Nucleus accumbens (tissue), 56 donors: ENCODE measurements around the gene RNF121.

Experiments used
- DNase-seq, 56 donors: peaks; one replicate each; lab custom pipeline; 2025; lab: John Stamatoyannopoulos, UW

RNF121 gene

DNA sequence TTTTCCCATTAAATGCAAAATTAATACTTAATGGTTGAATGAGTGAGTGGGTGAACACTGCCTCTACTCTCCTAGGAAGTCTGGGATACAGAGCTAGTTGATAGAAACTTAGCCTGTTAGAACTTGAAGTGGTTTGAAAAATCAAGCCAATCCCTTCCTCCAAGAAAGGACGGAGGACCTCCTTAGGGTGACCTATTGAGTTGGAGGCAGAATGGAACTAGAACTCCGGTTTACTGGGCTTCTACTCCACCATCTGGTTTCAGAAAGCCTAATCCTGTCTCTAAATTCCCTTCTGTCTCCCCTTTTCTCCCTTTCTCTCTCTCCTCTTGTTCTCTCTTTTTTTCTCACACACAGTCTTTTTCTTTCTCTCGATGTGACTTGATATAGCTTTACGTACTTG is 50.2 kb downstream of the RNF121 start:
- DNase-seq, result no peak

GRCh38 chr11:71979602-71980001 is 50.8 kb downstream of the RNF121 start:
- DNase-seq, result no peak

DNA sequence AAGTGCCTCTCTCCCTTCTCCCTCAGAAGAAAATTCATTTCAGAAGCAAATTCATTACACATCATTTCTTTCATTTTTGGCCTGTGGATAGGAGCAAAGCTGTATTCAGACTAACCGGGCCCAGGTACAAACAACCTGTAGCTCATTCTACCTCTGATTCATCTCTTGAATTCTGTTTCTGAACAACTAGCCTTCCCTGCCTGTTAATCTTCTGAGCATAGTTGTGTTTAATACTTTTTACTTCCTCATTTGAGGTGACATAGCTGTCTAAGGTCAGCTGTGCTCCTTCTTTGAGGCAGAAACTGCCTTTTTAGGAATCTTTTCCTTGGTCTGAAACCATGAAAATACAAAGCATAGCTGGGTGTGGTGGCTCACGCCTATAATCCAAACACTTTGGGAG is 57.3 kb downstream of the RNF121 start:
- no peak for DNase-seq

DNA sequence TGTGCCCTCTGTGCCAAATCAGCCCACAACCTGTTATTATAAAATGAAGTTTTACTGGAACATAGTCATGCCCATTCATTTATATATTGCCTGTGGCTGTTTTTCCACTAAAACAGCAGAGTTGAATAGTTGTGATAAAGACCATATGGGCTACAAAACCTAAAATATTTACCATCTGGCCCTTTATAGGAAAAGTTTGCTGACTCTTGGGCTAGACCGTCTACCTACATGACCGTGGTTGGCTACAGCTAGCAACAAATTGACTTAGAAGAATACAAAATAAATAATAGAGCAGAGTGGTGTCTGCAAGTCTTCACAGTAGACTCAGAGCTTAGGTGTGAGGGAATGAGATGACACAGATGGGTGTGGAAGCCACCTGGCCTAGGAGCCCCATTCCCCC is 58.7 kb downstream of the RNF121 start:
- DNase-seq, result no peak

GRCh38 chr11:71988050-71988449 is 59.2 kb downstream of the RNF121 start:
- peak in 1 of 56 donors; percentile 42 for DNase-seq

DNA sequence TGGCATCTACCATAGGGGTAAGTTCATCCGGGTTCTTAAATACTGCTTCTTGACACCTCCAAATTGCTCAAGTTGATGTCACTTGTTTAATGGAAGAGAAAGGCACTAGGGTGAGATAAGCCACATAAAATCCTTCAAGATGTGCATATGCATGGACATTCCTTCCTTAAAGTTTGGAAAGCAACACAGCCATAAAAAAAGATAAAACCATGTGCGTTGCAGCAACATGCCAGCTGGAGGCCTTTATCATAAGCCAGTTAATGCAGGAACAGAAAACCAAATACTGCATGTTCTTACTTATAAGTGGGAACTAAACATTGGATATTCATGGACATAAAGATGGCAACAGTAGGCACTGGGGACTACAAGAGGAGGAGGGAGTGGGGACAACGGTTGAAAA is 61.9 kb downstream of the RNF121 start:
- no peak for DNase-seq

- DNase-seq, result no peak
Observed at GRCh38 chr11:71991494-71991893, 62.6 kb downstream of the RNF121 start.

DNA sequence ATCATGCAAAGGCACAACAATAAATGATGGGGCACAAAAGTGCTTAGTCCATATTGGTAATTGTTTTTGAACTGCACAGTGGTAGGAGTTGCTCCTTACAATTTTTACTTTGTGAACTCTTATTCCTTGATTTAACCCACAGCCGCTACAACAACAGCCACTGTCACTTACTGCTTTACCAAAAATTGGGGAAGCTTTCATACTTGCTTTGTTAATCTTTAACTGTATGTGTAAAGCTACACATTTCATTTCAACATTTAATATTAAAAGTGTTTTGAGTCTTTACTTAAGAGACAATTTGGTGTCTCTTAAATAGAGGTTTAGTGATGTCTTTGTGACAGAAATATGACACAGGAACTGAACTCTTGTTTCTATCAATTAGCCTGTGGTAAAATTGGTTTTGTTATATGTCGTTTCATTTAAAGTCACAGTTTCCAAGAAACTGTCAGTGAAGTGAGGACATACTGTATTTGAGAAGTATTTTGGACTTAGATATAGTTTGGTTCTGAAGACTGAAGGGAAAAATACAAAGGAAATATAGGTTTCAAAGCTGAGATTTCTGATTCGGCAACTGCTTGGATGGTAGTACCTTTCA is 63.4 kb downstream of the RNF121 start:
- DNase-seq, result no peak

- no peak for DNase-seq
Observed at GRCh38 chr11:71994786-71995185, 65.9 kb downstream of the RNF121 start.

DNA sequence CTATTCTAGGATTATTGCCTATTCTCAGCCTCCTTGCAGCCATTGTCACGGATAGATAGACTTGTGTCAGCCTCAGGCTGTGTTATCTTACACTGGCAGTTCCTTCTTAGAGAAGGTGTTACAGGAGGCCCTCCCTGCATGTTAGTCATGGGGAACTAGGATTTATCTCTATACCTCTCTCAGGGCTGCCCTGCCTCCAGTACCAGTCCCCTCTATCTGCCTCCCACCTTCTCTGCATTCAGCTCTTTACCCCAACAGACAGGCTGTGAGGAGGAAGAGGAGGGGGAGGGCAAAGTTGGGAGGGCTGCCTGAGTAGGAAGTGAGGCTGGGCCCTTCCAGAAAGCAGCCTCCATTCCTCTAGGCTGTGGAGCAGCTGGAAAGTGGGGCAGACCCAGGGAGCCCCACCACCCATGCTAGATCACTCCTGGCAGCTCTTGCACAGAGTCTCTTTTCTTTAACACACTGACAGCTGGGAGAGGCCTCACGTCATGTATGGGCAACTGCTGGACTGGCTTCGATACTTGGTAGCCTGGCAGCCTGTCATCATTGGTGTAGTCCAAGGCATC is 67.0 kb downstream of the RNF121 start:
- peak in 1 of 56 donors; percentile 34 for DNase-seq

GRCh38 chr11:71996517-71996916 is 67.7 kb downstream of the RNF121 start:
- DNase-seq, result no peak

GRCh38 chr11:71996946-71997345 is 68.1 kb downstream of the RNF121 start:
- DNase-seq, result no peak

DNA sequence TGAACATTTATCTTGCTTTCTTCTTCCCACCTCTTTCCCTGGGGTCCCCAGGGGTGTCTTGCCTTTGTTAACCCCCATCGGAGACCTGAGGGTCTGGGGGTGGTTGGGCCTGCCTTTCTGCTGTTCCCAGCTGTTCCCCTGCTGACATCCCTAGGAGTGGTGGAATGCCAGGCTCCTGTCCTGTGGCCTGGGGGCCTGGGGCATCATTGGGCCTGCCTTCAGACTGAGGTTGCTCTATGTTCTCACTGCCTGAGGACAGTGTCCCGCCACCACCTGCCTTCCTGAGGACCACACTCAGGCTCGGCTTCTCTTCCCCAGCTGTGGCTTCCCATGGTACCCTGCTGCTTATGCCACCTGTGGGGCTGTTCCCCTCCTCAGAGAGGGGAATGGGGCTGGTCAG is 68.7 kb downstream of the RNF121 start:
- no peak for DNase-seq

DNA sequence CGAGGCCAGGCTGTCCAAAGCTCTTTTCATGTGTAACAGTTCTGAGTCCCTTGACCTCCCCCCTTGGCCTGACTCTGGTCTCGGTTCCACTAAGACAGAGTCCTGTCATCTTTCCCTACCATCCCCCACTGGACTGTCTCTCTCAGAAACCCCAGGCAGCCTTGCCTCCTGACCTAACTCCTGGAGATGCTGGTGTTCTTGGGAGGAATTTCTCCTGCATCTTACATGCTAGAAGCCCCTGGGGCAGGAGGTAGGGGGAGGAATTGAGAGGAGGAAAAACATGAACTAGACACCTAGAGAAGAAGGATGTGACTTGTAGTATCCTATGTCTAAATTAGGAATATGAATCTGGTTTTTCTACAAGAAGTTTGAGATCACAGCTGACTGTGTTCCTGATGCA is 69.2 kb downstream of the RNF121 start:
- no peak for DNase-seq

GRCh38 chr11:71998649-71999310 is 69.9 kb downstream of the RNF121 start, which contains the start of gene IL18BP:
IL18BP (plus strand) TSS chr11:71998909; CDS start chr11:71999985, 1,076 bp downstream.
- peak in 1 of 56 donors; percentile 52 for DNase-seq

DNA sequence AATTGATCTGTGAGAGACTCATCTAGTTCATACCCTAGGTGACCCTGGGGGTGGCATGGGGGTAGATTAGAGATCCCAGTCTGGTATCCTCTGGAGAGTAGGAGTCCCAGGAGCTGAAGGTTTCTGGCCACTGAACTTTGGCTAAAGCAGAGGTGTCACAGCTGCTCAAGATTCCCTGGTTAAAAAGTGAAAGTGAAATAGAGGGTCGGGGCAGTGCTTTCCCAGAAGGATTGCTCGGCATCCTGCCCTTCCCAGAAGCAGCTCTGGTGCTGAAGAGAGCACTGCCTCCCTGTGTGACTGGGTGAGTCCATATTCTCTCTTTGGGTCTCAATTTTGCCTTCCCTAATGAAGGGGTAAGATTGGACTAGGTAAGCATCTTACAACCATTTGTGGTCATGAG is 70.5 kb downstream of the RNF121 start:
- DNase-seq, result no peak

- no peak for DNase-seq
Observed at GRCh38 chr11:71999798-72000197, 71.0 kb downstream of the RNF121 start.

GRCh38 chr11:72000202-72000867 is 71.5 kb downstream of the RNF121 start:
- DNase-seq, result no peak

DNA sequence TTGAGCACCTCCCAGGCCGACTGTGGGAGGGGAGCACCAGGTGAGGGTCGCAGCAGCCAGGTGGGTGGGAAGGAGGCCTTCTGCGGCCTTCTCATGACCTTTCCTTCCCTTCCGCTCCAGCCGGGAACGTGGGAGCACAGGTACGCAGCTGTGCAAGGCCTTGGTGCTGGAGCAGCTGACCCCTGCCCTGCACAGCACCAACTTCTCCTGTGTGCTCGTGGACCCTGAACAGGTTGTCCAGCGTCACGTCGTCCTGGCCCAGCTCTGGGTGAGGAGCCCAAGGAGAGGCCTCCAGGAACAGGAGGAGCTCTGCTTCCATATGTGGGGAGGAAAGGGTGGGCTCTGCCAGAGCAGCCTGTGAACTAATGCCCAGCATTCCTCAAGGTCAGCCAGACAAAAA is 72.4 kb downstream of the RNF121 start:
- no peak for DNase-seq

DNA sequence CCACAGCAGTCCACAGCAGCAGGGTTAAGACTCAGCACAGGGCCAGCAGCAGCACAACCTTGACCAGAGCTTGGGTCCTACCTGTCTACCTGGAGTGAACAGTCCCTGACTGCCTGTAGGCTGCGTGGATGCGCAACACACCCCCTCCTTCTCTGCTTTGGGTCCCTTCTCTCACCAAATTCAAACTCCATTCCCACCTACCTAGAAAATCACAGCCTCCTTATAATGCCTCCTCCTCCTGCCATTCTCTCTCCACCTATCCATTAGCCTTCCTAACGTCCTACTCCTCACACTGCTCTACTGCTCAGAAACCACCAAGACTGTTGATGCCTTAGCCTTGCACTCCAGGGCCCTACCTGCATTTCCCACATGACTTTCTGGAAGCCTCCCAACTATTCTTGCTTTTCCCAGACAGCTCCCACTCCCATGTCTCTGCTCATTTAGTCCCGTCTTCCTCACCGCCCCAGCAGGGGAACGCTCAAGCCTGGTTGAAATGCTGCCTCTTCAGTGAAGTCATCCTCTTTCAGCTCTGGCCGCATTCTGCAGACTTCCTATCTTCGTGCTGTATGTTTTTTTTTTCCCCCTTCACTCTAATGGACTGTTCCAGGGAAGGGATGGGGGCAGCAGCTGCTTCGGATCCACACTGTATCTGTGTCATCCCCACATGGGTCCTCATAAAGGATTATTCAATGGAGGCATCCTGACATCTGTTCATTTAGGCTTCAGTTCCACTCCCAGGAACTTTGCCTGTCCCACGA is 73.2 kb downstream of the RNF121 start:
- peak in 9 of 56 donors; percentile 24 to 60 (median 51) for DNase-seq
